ENCODE results near the gene UMOD. TPM values are rescaled to one million over a fixed set of nuclear protein-coding genes. Genes with fewer than 3 reads are reported as not detected.

Gene UMOD
- total RNA-seq, 6 donors from 2014 or later, result not detected

GRCh38 chr16:20353379-20353778 is 864 bp upstream of the UMOD start:
- Histone ChIP-seq H3K4me3 (no peak overlapping the region), H3K9me3 (no peaks in the 10 kb centered on the region), H3K27me3 (no peaks in the 10 kb centered on the region), H3K27ac (no peak overlapping the region), H3K36me3 (no peaks in the 10 kb centered on the region), H3K4me1 (no peaks in the 10 kb centered on the region)
- DNase-seq, result no peak
- TF ChIP-seq POLR2A (IDR thresholded peaks at IDR 0.05) (no peak), POLR2AphosphoS5 (IDR thresholded peaks at IDR 0.05) (no peak), EP300 (IDR thresholded peaks at IDR 0.05) (no peak)
- TF ChIP-seq, protein P1, sequence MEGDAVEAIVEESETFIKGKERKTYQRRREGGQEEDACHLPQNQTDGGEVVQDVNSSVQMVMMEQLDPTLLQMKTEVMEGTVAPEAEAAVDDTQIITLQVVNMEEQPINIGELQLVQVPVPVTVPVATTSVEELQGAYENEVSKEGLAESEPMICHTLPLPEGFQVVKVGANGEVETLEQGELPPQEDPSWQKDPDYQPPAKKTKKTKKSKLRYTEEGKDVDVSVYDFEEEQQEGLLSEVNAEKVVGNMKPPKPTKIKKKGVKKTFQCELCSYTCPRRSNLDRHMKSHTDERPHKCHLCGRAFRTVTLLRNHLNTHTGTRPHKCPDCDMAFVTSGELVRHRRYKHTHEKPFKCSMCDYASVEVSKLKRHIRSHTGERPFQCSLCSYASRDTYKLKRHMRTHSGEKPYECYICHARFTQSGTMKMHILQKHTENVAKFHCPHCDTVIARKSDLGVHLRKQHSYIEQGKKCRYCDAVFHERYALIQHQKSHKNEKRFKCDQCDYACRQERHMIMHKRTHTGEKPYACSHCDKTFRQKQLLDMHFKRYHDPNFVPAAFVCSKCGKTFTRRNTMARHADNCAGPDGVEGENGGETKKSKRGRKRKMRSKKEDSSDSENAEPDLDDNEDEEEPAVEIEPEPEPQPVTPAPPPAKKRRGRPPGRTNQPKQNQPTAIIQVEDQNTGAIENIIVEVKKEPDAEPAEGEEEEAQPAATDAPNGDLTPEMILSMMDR (IDR thresholded peaks at IDR 0.05), result no peak
- no peak for ATAC-seq (ENCODE audit: low FRiP score in 2 of 2)

DNA sequence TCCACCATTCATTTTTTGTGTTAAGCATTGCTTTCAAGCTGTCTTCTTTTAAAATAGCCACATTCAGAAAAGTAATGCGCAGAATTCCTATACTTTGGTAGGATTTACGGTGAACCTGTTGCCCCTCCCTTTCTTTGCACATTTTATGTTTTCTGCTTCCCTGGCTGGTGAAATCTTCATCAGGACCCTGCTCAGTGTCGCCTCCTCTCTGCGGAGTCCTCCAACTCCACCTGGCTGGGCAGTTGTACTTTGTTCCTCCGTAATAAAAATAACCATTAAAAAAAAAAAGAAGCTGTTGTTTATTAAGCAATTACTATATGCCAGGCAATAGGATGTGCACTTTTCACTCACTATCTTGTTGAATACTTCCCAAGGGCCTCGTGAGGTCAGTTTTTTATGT is 2.9 kb downstream of the UMOD start:
- no peaks in the 10 kb centered on the region for H3K4me1 ChIP-seq
- H3K36me3 ChIP-seq, result no peaks in the 10 kb centered on the region
- no peak for ATAC-seq (ENCODE audit: low FRiP score in 2 of 2)
- peaks cover 0 to 4% (median 0%) of the 10 kb centered on the region in 4 donors for H3K27me3 ChIP-seq
- WGBS, 2 donors, result 76 to 81% methylated on average over 6 of the region's 6 CpGs
- DNase-seq, result no peak
- no peak overlapping the region for H3K4me3 ChIP-seq
- TF ChIP-seq EP300 (IDR thresholded peaks at IDR 0.05) (no peak), POLR2A (IDR thresholded peaks at IDR 0.05) (no peak), POLR2AphosphoS5 (IDR thresholded peaks at IDR 0.05) (no peak)
- TF ChIP-seq, protein P1 (IDR thresholded peaks at IDR 0.05), result no peak
- no peak overlapping the region for H3K27ac ChIP-seq
- H3K9me3 ChIP-seq, result no peaks in the 10 kb centered on the region

DNA sequence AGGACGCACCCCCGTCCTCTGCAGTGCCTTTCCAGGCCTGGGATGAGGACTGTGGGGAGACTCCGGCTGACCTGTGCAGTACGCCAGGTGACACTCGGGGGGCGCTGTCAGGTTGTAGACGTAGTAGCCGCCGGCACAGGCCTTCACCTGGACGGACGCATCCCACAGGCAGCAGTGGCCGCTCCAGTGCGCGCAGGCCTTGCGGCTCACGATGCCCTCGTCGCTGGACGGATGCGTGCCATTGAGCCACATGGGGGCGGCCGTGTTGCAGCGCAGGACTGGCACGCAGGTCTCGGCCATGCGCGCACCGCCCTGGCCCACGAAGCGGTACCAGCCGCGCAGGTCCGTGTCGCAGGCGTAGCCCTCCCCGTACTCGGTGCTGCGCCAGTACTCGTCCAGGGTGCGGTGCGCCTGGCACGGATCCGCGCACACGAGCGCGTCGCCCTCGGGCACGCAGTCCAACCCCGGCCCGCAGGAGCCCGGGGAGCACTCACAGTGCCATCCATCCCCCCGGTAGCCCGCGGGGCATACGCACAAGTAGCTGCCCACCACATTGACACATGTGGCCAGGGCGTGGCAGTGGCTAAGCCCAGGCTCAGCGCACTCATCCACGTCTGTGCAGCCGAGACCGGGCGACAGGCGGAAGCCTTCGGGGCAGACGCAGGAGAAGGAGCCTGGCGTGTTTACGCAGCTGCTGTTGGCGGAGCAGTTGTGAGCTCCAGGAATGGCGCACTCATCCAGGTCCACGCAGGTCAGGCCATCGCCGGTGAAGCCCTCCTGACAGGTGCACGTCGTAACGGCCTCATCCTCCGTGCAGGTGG is 3.9 kb downstream of the UMOD start:
- DNase-seq, result peak in 1 of 2 donors; percentile 79

GRCh38 chr16:20347666-20348364 is 4.7 kb downstream of the UMOD start:
- no peaks in the 10 kb centered on the region for H3K9me3 ChIP-seq
- no peak overlapping the region for H3K27ac ChIP-seq
- H3K4me3 ChIP-seq, result no peak overlapping the region
- H3K4me1 ChIP-seq, result no peaks in the 10 kb centered on the region
- H3K36me3 ChIP-seq, result no peaks in the 10 kb centered on the region
- TF ChIP-seq POLR2AphosphoS5 (IDR thresholded peaks at IDR 0.05) (no peak), EP300 (IDR thresholded peaks at IDR 0.05) (no peak), POLR2A (IDR thresholded peaks at IDR 0.05) (no peak)
- TF ChIP-seq, protein P1 (IDR thresholded peaks at IDR 0.05), result no peak
- WGBS, 2 donors, result 52 to 64% methylated on average over 12 of the region's 12 CpGs
- ATAC-seq (ENCODE audit: low FRiP score in 2 of 2), result no peak
- no peak for DNase-seq
- H3K27me3 ChIP-seq, result peaks cover 0 to 4% (median 0%) of the 10 kb centered on the region in 4 donors

More for the DNA sequence above, 3.9 kb downstream of the UMOD start:
- Histone ChIP-seq H3K36me3 (no peaks in the 10 kb centered on the region), H3K4me1 (no peaks in the 10 kb centered on the region), H3K9me3 (no peaks in the 10 kb centered on the region), H3K27ac (no peak overlapping the region), H3K4me3 (no peak overlapping the region), H3K27me3 (peaks cover 0 to 4% (median 0%) of the 10 kb centered on the region in 4 donors)
- 31 to 53% methylated on average over 4 to 47 of the region's 77 CpGs for WGBS, 2 donors
- peak; percentile 20 to 32 for ATAC-seq (ENCODE audit: low FRiP score in 2 of 2)
- TF ChIP-seq EP300 (IDR thresholded peaks at IDR 0.05) (no peak), POLR2A (IDR thresholded peaks at IDR 0.05) (no peak), POLR2AphosphoS5 (IDR thresholded peaks at IDR 0.05) (no peak)
- TF ChIP-seq, protein P1 (IDR thresholded peaks at IDR 0.05), result no peak

Measured in upper lobe of left lung (tissue), 6 donors.